IMR-90 (cell line): Measurements from ENCODE around the gene TBX10. TPM values are rescaled to one million over a fixed set of nuclear protein-coding genes. Genes with fewer than 3 reads are reported as not detected.

Source experiments
- ATAC-seq: fragments of 200-7000 bp; cut with Tn5 transposase; 2 replicates; pipeline ENCODE4 v1.9.1; 2020; ENCODE audit warnings: low read depth, mild to moderate bottlenecking, moderate library complexity
- BruUV-seq: library from RNA; stranded (reverse); fragments of 400-500 nt; replicated peaks from 2 replicates; lab custom pipeline; 2021; lab: Mats Ljungman, UMichigan
- CTCF ChIA-PET: fragments of 300-600 bp; formaldehyde crosslinking; extraction: SDS; loops from one replicate; lab custom pipeline; 2021; ENCODE audit warnings: antibody characterized with exemption; lab: Yijun Ruan, JAX
- POLR2A ChIA-PET: fragments of 300-600 bp; sonication (Branson Sonifier 250); formaldehyde crosslinking; loops from one replicate; lab custom pipeline; 2022; ENCODE audit warnings: antibody characterized with exemption; ENCODE audit not compliant: unreplicated experiment; lab: Charles Lee
- DNase-seq: peaks from one replicate; pipeline ENCODE4 v3.0.0; 2013
- H2AFZ ChIP-seq: replicated peaks from 2 replicates; pipeline ENCODE3; 2013; ENCODE audit warnings: low read length, mild to moderate bottlenecking; ENCODE audit not compliant: poor library complexity
- H2AK5ac ChIP-seq: 2 replicates; pipeline ENCODE4 v1.6.1; 2013; ENCODE audit warnings: low read depth, low read length, inconsistent platforms
- H2AK9ac ChIP-seq: replicated peaks from 2 replicates; pipeline ENCODE3; 2013; ENCODE audit warnings: mild to moderate bottlenecking, low read depth, low read length, moderate library complexity; ENCODE audit not compliant: poor library complexity
- H2BK120ac ChIP-seq: 2 replicates; pipeline ENCODE4 v1.6.1; 2013; ENCODE audit warnings: low read depth, low read length, inconsistent platforms
- H2BK15ac ChIP-seq: 3 replicates; pipeline ENCODE4 v1.6.1; 2013; ENCODE audit warnings: low read depth, low read length, inconsistent platforms
- H2BK20ac ChIP-seq: 2 replicates; pipeline ENCODE4 v1.6.1; 2013; ENCODE audit warnings: low read depth, mild to moderate bottlenecking, inconsistent platforms, low read length, moderate library complexity
- H2BK5ac ChIP-seq: 2 replicates; pipeline ENCODE4 v1.6.1; 2013; ENCODE audit warnings: mild to moderate bottlenecking, low read depth, low read length, inconsistent platforms; ENCODE audit not compliant: poor library complexity, severe bottlenecking
- H3K14ac ChIP-seq: replicated peaks from 2 replicates; pipeline ENCODE4 v1.6.1; 2013; ENCODE audit warnings: low read depth, low read length, inconsistent platforms
- H3K18ac ChIP-seq: 2 replicates; pipeline ENCODE4 v1.6.1; 2013; ENCODE audit warnings: low read depth, low read length, control low read depth
- H3K23ac ChIP-seq: 2 replicates; pipeline ENCODE4 v1.6.1; 2013; ENCODE audit warnings: low read depth, low read length, inconsistent platforms
- H3K27ac ChIP-seq: 2 replicates; pipeline ENCODE4 v1.5.1; 2013; ENCODE audit warnings: mild to moderate bottlenecking, control low read depth, low read length; ENCODE audit not compliant: insufficient read depth
- H3K27me3 ChIP-seq: 2 replicates; pipeline ENCODE4 v1.6.1; 2013; ENCODE audit warnings: low read length; ENCODE audit not compliant: control insufficient read depth, insufficient read depth
- H3K36me3 ChIP-seq: 2 replicates; pipeline ENCODE4 v1.6.1; 2013; ENCODE audit warnings: low read length, mixed read lengths; ENCODE audit not compliant: control insufficient read depth, insufficient read depth
- H3K4ac ChIP-seq: 2 replicates; pipeline ENCODE4 v1.6.1; 2013; ENCODE audit warnings: low read depth, low read length, inconsistent platforms
- H3K4me1 ChIP-seq: 2 replicates; pipeline ENCODE4 v1.6.1; 2013; ENCODE audit warnings: low read length, mixed read lengths; ENCODE audit not compliant: control insufficient read depth, insufficient read depth
- H3K4me2 ChIP-seq: 2 replicates; pipeline ENCODE4 v1.6.1; 2013; ENCODE audit warnings: low read depth, mild to moderate bottlenecking, control low read depth, low read length, moderate library complexity
- H3K4me3 ChIP-seq: 2 replicates; pipeline ENCODE4 v1.5.1; 2013; ENCODE audit warnings: low read depth, mild to moderate bottlenecking, control low read depth, low read length, moderate library complexity; ENCODE audit not compliant: insufficient read depth
- H3K56ac ChIP-seq: 2 replicates; pipeline ENCODE4 v1.6.1; 2013; ENCODE audit warnings: low read length, inconsistent platforms; ENCODE audit not compliant: insufficient read depth; ENCODE audit errors: extremely low read depth
- H3K79me1 ChIP-seq, 2 experiments: 2 replicates each; pipeline ENCODE4 v1.6.1; 2013; ENCODE audit warnings: low read length in 2 of 2, inconsistent platforms in 1 of 2, low read depth in 1 of 2
- H3K9ac ChIP-seq: 2 replicates; pipeline ENCODE4 v1.6.1; 2013; ENCODE audit warnings: low read depth, low read length, control low read depth
- H3K9me1 ChIP-seq: 2 replicates; pipeline ENCODE4 v1.6.1; 2013; ENCODE audit warnings: low read length, inconsistent platforms; ENCODE audit not compliant: insufficient read depth
- H3K9me3 ChIP-seq: 2 replicates; pipeline ENCODE4 v1.6.1; 2013; ENCODE audit warnings: low read length; ENCODE audit not compliant: control insufficient read depth, insufficient read depth
- H4K20me1 ChIP-seq: 2 replicates; pipeline ENCODE4 v1.6.1; 2013; ENCODE audit warnings: low read length, inconsistent platforms; ENCODE audit not compliant: insufficient read depth
- H4K5ac ChIP-seq: 2 replicates; pipeline ENCODE4 v1.6.1; 2013; ENCODE audit warnings: mild to moderate bottlenecking, low read depth, low read length, control low read depth
- H4K8ac ChIP-seq, 2 experiments: 2 replicates each; pipeline ENCODE4 v1.6.1; 2013; ENCODE audit warnings: low read depth in 2 of 2, low read length in 2 of 2, control low read depth in 1 of 2, inconsistent platforms in 1 of 2
- H4K91ac ChIP-seq: 2 replicates; pipeline ENCODE4 v1.6.1; 2013; ENCODE audit warnings: low read depth, low read length, inconsistent platforms; ENCODE audit not compliant: insufficient read depth
- CEBPB ChIP-seq: IDR thresholded peaks from 2 replicates; pipeline ENCODE4 v1.6.1; 2012; ENCODE audit warnings: low read depth, low read length, improper control_type of control experiment
- FOS ChIP-seq: fragments of 150-350 bp; IDR thresholded peaks from 2 replicates; pipeline ENCODE4 v1.6.1; 2016; ENCODE audit warnings: low read depth, low read length
- MAFK ChIP-seq: IDR thresholded peaks from 2 replicates; pipeline ENCODE4 v1.6.1; 2012; ENCODE audit warnings: low read depth, low read length, improper control_type of control experiment
- MXI1 ChIP-seq: IDR thresholded peaks from 2 replicates; pipeline ENCODE4 v1.6.1; 2012; ENCODE audit warnings: low read depth, mild to moderate bottlenecking, low read length, moderate library complexity, borderline replicate concordance
- NFE2L2 ChIP-seq: fragments of 150-350 bp; IDR thresholded peaks from 2 replicates; pipeline ENCODE4 v1.6.1; 2016; ENCODE audit warnings: low read depth, mild to moderate bottlenecking, low read length
- RAD21 ChIP-seq: IDR thresholded peaks from 2 replicates; pipeline ENCODE4 v1.6.1; 2012; ENCODE audit warnings: low read length, improper control_type of control experiment
- RFX5 ChIP-seq: IDR thresholded peaks from 2 replicates; pipeline ENCODE4 v1.8.0; 2012; ENCODE audit warnings: low read depth, mild to moderate bottlenecking, low read length, moderate library complexity
- SMC3 ChIP-seq: fragments of 150-350 bp; IDR thresholded peaks from 2 replicates; pipeline ENCODE4 v1.6.1; 2016; ENCODE audit warnings: low read depth, mild to moderate bottlenecking, antibody characterized with exemption, low read length, moderate library complexity
- WGBS, 2 experiments: methylation state at CpG; one replicate each; pipeline versions ENCODE4 v1.1.5 to v1.1.7; 2013; ENCODE audit warnings: missing lambda C conversion rate in 2 of 2; ENCODE audit not compliant: insufficient read length in 1 of 2; ENCODE audit errors: extremely low coverage in 2 of 2; 5-methylcytosine and 5-hydroxymethylcytosine counted together
- dilution Hi-C: fragments of 300-500 bp; cut with HindIII; formaldehyde crosslinking; loops from one replicate; pipeline ENCODE4 v1.14.3; 2018; ENCODE audit warnings: low sequenced_read_pairs; ENCODE audit not compliant: unreplicated experiment
- in situ Hi-C: fragments of 300-500 bp; cut with MboI; formaldehyde crosslinking; loops from 3 replicates; pipeline ENCODE4 v1.14.3; 2019; ENCODE audit warnings: low sequenced_read_pairs, inconsistent platforms, mixed read lengths
- intact Hi-C: fragments of 100-400 bp; cut with micrococcal nuclease; formaldehyde crosslinking; loops from 2 replicates; pipeline ENCODE4 v1.10.0; 2022
- polyA plus RNA-seq, 3 experiments: library from polyadenylated mRNA; depleted of rRNA; stranded (reverse); fragments of >200 nt; gene quantifications; 2 replicates each; pipeline ENCODE4 v1.2.3, GENCODE V29; 2012; ENCODE audit warnings: low replicate concordance in 1 of 3
- total RNA-seq: library from RNA; depleted of rRNA; stranded (reverse); fragments of >200 nt; gene quantifications from 2 replicates; pipeline ENCODE4 v1.2.3, GENCODE V29; 2012
- TF ChIP-seq, protein P1 (sequence below): fragments of 150-350 bp; IDR thresholded peaks from 2 replicates; pipeline ENCODE4 v1.6.1; 2016; ENCODE audit warnings: low read depth, mild to moderate bottlenecking, low read length, moderate library complexity, borderline replicate concordance

Gene TBX10
- total and polyA plus RNA-seq, 2 of the 4 experiments (the other 2 are of a cell fraction), result not detected

DNA sequence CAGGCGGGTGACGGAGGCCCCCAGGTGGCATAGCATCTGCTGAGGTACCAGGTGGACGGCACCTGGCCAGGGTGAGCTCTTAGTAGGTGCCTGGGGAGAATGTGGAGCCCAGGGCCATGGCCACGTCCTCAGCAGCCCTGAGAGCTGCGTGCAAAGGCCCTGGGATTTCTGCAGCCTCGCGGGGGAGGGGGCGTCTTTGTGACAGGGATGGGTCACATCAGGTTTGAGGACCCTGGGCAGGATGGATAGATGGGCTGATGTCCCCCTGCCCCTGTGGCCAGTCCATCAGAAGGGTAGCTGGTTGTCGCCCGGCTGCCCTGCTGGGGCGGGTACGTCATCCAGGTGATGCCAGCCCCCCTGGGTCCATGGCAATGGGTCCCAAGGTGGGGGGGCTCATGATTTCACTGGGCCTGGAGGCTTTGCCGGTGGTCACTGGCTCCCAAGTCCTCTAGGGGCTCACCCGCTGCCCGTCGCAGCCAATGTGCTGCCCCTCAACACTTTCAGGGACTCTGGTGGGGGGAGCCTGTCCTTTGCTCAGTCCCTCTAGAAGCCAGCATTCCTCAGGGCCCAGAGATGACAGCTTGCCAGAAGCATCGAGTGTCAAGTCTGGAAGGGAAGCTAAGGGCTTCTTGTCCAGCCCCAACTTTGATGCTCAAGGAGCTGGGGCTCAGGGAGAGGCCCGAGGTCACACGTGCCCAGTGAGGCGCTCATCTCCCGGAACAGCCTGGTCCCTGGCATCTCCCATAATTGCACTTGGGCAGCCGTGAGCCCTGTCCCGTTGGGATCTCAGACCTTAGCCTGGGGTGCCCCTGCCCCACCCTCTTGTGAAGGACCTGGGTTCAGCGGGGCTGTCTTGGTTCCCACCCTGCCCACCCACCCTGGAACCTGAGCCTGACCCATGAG, 777 bp downstream of the TBX10 start:
- H2BK5ac ChIP-seq, result no peak overlapping the region
- H3K9me1 ChIP-seq, result no peaks in the 10 kb centered on the region
- in situ Hi-C loops (no loop called here), dilution Hi-C loops (no loop called here), intact Hi-C loops (no loop called here)
- H3K9ac ChIP-seq, result no peak overlapping the region
- no peaks in the 10 kb centered on the region for H3K4me1 ChIP-seq
- no peak overlapping the region for H2AK5ac ChIP-seq
- H3K18ac ChIP-seq, result no peak overlapping the region
- no peaks in the 10 kb centered on the region for H3K36me3 ChIP-seq
- no peak overlapping the region for H4K91ac ChIP-seq
- H3K23ac ChIP-seq, result no peak overlapping the region
- no peak overlapping the region for H3K4me3 ChIP-seq
- ATAC-seq, result no peak
- H3K27ac ChIP-seq, result no peak overlapping the region
- TF ChIP-seq SMC3 (no peak), FOS (no peak), RFX5 (no peak), MAFK (no peak), RAD21 (no peak), MXI1 (no peak), CEBPB (no peak), NFE2L2 (no peak)
- TF ChIP-seq, protein P1, sequence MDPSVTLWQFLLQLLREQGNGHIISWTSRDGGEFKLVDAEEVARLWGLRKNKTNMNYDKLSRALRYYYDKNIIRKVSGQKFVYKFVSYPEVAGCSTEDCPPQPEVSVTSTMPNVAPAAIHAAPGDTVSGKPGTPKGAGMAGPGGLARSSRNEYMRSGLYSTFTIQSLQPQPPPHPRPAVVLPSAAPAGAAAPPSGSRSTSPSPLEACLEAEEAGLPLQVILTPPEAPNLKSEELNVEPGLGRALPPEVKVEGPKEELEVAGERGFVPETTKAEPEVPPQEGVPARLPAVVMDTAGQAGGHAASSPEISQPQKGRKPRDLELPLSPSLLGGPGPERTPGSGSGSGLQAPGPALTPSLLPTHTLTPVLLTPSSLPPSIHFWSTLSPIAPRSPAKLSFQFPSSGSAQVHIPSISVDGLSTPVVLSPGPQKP, result no peak
- H3K4me2 ChIP-seq, result no peak overlapping the region
- H2BK20ac ChIP-seq, result no peak overlapping the region
- H2AK9ac ChIP-seq, result no peak overlapping the region
- no peak overlapping the region for H4K8ac ChIP-seq
- H3K9me3 ChIP-seq, result no peaks in the 10 kb centered on the region
- H2AFZ ChIP-seq, result no peak overlapping the region
- H3K56ac ChIP-seq, result no peak overlapping the region
- POLR2A ChIA-PET, result no interaction called here
- WGBS, 2 experiments, result 75% methylated on average over 13 of the region's 24 CpGs; no CpG with 5 or more reads in 1 of the 2 experiments
- H2BK120ac ChIP-seq, result no peak overlapping the region
- CTCF ChIA-PET, result interaction anchor here (0.5 to 0.6 kb wide), 2 partner anchors 13 to 102 kb away, joined by 3 to 4 read pairs; no protein-coding TSS in a partner anchor
- no peak overlapping the region for H3K14ac ChIP-seq
- H3K79me1 ChIP-seq, result no peaks in the 10 kb centered on the region
- H3K27me3 ChIP-seq, result peaks cover 16% of the 10 kb centered on the region; the same call in 1 of the 2 replicates
- BruUV-seq, result no TSS peak
- H2BK15ac ChIP-seq, result no peak overlapping the region
- no peaks in the 10 kb centered on the region for H4K20me1 ChIP-seq
- no peak overlapping the region for H4K5ac ChIP-seq
- H3K4ac ChIP-seq, result no peak overlapping the region
- DNase-seq, result no peak
